Fibroblast of the aortic adventitia (primary cell): Measurements from ENCODE around the gene ZNF891. TPM values are rescaled to one million over a fixed set of nuclear protein-coding genes. Genes with fewer than 3 reads are reported as not detected.

Experiments
- DNase-seq: peaks from one replicate; pipeline ENCODE4 v3.0.0-alpha.2; 2010; ENCODE audit warnings: low read depth
- H3K4me3 ChIP-seq: 2 replicates; pipeline ENCODE4 v1.5.1; 2011; ENCODE audit warnings: low read depth, mild to moderate bottlenecking, control low read depth, low read length, moderate library complexity
- total RNA-seq: library from RNA; depleted of rRNA; stranded (reverse); fragments of >200 nt; gene quantifications from 2 replicates; pipeline ENCODE4 v1.2.3, GENCODE V29; 2012; ENCODE audit warnings: low replicate concordance
- TF ChIP-seq, protein P1 (sequence below): IDR thresholded peaks from 2 replicates; pipeline ENCODE4 v1.5.1; 2011; ENCODE audit warnings: mild to moderate bottlenecking, low read length, control low read depth, inconsistent platforms; ENCODE audit not compliant: insufficient read depth

Gene ZNF891
- total RNA-seq, 1 donor = 1.9 TPM

DNA sequence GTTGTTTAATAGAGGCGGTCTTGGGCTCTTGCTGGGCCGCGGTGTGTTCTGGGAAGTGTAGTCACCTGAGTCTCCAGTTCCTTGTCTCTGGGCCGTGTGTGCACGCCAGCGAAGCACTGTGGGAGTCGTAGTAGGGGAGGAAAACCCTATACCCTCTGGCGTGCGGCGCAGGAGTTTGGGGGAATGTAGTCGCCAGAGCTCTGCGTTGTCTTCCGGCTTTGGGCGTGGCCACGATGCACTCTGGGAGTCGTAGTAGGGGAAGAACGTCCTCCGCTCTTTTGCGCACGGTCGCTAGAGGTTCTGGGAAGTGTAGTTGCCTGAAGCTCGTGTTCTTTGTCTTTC, 50.1 kb downstream of the ZNF891 start:
- TF ChIP-seq, protein P1, sequence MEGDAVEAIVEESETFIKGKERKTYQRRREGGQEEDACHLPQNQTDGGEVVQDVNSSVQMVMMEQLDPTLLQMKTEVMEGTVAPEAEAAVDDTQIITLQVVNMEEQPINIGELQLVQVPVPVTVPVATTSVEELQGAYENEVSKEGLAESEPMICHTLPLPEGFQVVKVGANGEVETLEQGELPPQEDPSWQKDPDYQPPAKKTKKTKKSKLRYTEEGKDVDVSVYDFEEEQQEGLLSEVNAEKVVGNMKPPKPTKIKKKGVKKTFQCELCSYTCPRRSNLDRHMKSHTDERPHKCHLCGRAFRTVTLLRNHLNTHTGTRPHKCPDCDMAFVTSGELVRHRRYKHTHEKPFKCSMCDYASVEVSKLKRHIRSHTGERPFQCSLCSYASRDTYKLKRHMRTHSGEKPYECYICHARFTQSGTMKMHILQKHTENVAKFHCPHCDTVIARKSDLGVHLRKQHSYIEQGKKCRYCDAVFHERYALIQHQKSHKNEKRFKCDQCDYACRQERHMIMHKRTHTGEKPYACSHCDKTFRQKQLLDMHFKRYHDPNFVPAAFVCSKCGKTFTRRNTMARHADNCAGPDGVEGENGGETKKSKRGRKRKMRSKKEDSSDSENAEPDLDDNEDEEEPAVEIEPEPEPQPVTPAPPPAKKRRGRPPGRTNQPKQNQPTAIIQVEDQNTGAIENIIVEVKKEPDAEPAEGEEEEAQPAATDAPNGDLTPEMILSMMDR = no peak
- DNase-seq = peak; percentile 99
- H3K4me3 ChIP-seq = peak overlapping the region; percentile 88

GRCh38 chr12:133073836-133074235, 56.2 kb downstream of the ZNF891 start:
- DNase-seq = no peak
- no peak overlapping the region for H3K4me3 ChIP-seq
- TF ChIP-seq, protein P1 = no peak

DNA sequence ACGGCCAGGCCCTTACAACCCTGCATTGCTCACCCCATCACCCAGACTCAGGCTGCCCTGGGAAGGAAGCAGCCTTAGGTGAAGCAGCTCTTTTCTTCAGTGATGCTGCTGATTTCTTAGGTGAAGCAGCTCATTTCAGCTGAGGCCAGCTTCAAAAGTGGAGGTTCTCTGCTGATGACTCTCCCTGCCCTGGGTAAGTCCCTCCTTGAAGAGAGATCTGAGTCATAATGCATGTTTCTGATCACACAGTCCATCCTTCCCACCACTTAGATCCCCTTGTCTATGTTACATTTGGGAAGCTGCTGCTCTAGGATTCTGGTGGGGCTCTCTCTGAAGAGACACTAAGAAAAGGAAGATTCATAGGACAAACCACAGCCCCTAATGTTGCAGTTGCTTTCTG, 66.5 kb downstream of the ZNF891 start:
- H3K4me3 ChIP-seq = no peak overlapping the region
- DNase-seq = no peak
- TF ChIP-seq, protein P1 = no peak

DNA sequence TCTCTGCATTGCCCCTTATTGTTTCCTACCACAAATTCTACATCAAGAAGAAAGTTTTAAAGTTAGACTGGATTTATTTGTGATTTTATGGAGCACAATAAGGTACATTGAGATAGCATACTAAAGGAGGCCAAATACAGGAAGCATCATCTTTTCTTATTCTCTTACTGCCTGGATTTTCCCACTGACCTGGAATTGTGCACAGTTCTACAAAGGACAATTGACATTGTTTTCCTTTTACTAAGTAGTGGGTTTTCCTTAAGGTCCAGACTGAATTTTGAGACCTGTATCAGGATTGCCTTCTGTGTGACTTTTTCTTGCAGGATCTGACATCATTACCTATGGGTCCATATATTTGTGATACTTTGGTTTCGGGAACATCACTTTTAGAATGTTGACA, 68.1 kb downstream of the ZNF891 start:
- no peak for DNase-seq
- TF ChIP-seq, protein P1 = no peak
- H3K4me3 ChIP-seq = no peak overlapping the region

DNA sequence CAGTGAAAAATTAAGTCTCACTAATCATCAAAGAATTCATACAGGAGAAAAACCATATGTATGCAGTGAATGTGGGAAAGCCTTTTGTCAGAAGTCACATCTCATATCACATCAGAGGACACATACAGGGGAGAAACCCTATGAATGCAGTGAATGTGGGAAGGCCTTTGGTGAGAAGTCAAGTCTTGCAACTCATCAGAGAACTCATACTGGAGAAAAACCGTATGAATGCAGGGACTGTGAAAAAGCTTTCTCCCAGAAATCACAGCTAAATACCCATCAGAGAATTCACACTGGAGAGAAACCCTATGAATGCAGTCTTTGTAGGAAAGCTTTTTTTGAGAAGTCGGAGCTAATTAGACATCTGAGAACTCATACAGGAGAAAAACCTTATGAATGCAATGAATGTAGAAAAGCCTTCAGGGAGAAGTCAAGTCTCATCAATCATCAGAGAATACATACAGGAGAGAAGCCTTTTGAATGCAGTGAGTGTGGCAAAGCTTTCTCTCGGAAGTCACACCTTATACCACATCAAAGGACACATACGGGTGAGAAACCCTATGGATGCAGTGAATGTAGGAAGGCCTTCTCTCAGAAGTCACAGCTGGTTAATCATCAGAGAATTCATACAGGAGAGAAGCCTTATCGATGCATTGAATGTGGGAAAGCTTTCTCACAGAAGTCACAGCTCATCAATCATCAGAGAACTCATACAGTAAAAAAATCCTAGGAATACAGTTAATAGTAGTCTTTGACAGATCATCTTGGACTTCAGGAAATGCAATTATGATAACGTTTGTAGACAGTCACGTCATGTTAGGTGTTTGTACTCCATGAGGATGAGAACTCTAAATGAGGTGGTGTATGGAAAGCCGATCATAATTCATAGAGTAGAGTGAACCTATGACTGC, 71.6 kb downstream of the ZNF891 start:
- peak; percentile 17 for DNase-seq
- TF ChIP-seq, protein P1 = no peak

DNA sequence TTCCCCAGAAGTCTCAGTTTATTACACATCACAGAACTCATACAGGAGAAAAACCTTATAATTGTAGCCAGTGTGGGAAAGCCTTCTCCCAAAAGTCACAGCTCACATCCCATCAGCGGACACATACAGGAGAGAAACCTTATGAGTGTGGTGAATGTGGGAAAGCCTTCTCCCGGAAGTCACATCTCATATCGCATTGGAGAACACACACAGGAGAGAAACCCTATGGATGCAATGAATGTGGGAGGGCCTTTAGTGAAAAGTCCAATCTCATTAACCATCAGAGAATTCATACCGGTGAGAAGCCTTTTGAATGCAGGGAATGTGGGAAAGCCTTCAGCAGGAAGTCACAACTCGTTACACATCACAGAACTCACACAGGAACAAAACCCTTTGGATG, 72.6 kb downstream of the ZNF891 start:
- TF ChIP-seq, protein P1 = no peak
- H3K4me3 ChIP-seq = no peak overlapping the region
- no peak for DNase-seq

More for the DNA sequence above, 71.6 kb downstream of the ZNF891 start:
- H3K4me3 ChIP-seq = no peak overlapping the region

Other genes with a start within 250 kb of the ZNF891 start
- gene CHFR, start 242.7 kb downstream of the ZNF891 start, total RNA-seq = 24.3 and 41.9 TPM in 2 replicates
- gene ZNF605, start 174.0 kb downstream of the ZNF891 start, total RNA-seq = 14.6 and 18.3 TPM in 2 replicates
- gene ZNF26, start 143.9 kb downstream of the ZNF891 start, total RNA-seq = 14.0 and 27.6 TPM in 2 replicates
- 25.9 and 26.7 TPM in 2 replicates for gene ZNF84, start 92.8 kb downstream of the ZNF891 start, total RNA-seq
- gene ZNF140, start 49.4 kb downstream of the ZNF891 start, total RNA-seq = 16.4 and 23.1 TPM in 2 replicates
- 9.5 and 10.3 TPM in 2 replicates for gene ZNF10, start 353 bp upstream of the ZNF891 start, total RNA-seq
- gene ZNF268, start 51.2 kb upstream of the ZNF891 start, total RNA-seq = 11.8 and 22.9 TPM in 2 replicates
- not detected in 2 replicates for gene ANHX, start 105.6 kb upstream of the ZNF891 start, total RNA-seq